Spleen (tissue), 7 donors: ENCODE data around the gene OR13D1.
"Not testable (repeated sequence)": the region's sequence is repeated elsewhere in the genome, so short reads cannot be mapped to it uniquely, and the experiment has no call there.

Experiments
- CTCF ChIP-seq, 11 experiments: fragments of 200-600 bp in 7 of 11; fragments of 450-650 bp in 4 of 11; sonication (generic) in 4 of 11; IDR thresholded peaks in 8 of 11; conservative IDR thresholded peaks in 3 of 11; 1 replicate in 7 of 11; 2 replicates in 4 of 11; pipeline versions ENCODE4 v1.4.0 to v1.8.0; 2016 to 2021; ENCODE audit warnings: antibody characterized with exemption in 11 of 11, inconsistent platforms in 4 of 11, mild to moderate bottlenecking in 1 of 11
- POLR2A ChIP-seq, 3 donors: fragments of 450-650 bp; IDR thresholded peaks; one replicate each; pipeline ENCODE4 v1.5.1; 2017; ENCODE audit warnings: antibody characterized with exemption in 3 of 3, mild to moderate bottlenecking in 1 of 3
- donor health status: DM: no; HTN: no; CAD: no; lungs with moderate emphysema.
- donor health status: DM: no; HTN: no; CAD: no.
- donor health status: DM: no; HTN: no; CAD: no.

DNA sequence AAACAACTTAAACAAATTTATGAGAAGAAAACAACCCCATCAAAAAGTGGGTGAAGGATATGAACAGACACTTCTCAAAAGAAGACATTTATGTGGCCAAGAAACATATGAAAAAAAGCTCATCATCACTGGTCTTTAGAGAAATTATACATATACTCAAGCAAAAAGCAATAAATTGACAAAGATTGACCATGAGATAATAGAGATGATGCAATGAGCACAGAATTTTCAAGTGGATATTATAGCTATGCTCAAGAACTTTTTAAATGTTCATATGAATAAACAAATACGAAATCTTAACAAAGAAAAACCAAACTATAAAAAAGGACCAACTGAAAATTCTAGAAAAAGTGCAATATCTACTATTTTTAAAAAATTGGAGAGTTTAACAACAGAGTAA is 14.4 kb downstream of the OR13D1 start:
- not testable (repeated sequence) for TF ChIP-seq CTCF (IDR thresholded peaks at IDR 0.05 in 8 of 11, conservative IDR thresholded peaks at IDR 0.05 in 3 of 11); POLR2A (IDR thresholded peaks at IDR 0.05)
